Cardiac fibroblast (primary cell): ENCODE measurements around the gene IL34.

ENCODE experiments used
- DNase-seq, 2 donors: peaks; one replicate each; pipeline versions ENCODE4 v3.0.0 to v3.0.0-alpha.2; 2010; ENCODE audit warnings: low read depth in 2 of 2
- H3K4me3 ChIP-seq, 2 donors: replicated peaks in 1 of 2; 1 replicate in 1 of 2; 2 replicates in 1 of 2; pipeline ENCODE4 v1.5.1; 2011; ENCODE audit warnings: low read depth in 2 of 2, low read length in 2 of 2, mild to moderate bottlenecking in 2 of 2, moderate library complexity in 1 of 2
- TF ChIP-seq, protein P1 (sequence below): IDR thresholded peaks from one replicate; pipeline ENCODE4 v1.5.1; 2011; ENCODE audit warnings: low read depth, mild to moderate bottlenecking, low read length, inconsistent platforms

Gene IL34

DNA sequence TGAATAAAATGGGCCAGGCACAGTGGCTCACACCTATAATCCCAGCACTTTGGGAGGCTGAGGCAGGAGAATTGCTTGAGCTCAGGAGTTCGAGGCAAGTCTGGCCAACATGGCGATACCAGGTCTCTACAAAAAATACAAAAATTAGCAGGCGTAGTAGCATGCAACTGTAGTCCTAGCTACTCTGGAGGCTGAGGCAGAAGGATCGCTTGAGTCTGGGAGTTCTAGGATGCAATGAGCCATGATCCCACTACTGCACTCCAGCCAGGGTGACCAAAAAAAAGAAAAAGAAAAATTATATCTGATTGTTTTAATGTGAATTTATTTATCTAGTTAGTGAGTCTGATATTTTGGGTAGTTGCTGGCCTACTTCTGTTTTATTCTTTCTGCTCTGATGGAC, 7.0 kb downstream of the IL34 start:
- TF ChIP-seq, protein P1, sequence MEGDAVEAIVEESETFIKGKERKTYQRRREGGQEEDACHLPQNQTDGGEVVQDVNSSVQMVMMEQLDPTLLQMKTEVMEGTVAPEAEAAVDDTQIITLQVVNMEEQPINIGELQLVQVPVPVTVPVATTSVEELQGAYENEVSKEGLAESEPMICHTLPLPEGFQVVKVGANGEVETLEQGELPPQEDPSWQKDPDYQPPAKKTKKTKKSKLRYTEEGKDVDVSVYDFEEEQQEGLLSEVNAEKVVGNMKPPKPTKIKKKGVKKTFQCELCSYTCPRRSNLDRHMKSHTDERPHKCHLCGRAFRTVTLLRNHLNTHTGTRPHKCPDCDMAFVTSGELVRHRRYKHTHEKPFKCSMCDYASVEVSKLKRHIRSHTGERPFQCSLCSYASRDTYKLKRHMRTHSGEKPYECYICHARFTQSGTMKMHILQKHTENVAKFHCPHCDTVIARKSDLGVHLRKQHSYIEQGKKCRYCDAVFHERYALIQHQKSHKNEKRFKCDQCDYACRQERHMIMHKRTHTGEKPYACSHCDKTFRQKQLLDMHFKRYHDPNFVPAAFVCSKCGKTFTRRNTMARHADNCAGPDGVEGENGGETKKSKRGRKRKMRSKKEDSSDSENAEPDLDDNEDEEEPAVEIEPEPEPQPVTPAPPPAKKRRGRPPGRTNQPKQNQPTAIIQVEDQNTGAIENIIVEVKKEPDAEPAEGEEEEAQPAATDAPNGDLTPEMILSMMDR: no peak
- H3K4me3 ChIP-seq: no peak overlapping the region
- DNase-seq: no peak

DNA sequence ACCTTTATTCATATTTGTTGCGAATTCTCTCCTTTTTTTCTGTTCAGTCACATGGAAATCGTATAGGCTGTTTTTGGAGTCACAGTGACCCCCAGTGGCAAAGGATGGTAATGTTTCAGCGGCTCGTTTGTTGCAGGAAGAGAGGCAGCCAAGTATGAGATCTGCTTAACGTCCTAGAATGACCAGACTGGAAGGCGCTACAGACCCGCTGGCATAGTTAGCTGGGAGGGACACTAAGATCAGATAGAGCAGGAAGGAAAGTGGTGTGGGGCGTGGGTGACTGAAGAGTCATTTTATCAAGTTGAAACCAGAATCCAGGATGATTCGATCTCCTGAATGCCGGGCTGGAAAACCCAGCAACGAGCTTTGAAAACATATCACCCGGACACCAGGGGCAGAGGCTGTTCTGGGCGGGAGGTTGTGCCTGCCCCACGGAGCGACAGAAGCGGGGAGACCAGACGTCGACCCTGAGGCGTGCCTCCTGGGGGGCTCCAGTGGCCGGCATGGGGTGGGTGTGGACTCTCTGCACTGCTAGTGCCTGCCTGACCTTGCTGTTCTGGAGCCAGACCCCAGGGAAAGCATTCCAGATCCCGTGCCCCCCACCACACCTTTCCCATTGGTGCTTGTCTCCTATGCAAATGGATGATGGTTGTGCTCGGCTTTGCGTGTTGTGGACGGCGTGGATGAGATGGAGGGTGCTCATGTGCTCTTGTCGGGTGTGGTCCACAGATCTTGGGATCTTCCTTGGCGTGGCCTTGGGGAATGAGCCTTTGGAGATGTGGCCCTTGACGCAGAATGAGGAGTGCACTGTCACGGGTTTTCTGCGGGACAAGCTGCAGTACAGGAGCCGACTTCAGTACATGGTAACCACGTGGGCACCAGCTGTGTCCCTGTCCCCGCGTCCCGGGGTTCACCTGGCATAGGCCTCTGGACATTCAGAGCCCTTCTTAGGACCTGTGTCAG, 7.7 kb downstream of the IL34 start:
- DNase-seq: peak; percentile 90 to 91
- peak overlapping the region; percentile 26 to 44 for H3K4me3 ChIP-seq
- TF ChIP-seq, protein P1: peak; percentile 82

DNA sequence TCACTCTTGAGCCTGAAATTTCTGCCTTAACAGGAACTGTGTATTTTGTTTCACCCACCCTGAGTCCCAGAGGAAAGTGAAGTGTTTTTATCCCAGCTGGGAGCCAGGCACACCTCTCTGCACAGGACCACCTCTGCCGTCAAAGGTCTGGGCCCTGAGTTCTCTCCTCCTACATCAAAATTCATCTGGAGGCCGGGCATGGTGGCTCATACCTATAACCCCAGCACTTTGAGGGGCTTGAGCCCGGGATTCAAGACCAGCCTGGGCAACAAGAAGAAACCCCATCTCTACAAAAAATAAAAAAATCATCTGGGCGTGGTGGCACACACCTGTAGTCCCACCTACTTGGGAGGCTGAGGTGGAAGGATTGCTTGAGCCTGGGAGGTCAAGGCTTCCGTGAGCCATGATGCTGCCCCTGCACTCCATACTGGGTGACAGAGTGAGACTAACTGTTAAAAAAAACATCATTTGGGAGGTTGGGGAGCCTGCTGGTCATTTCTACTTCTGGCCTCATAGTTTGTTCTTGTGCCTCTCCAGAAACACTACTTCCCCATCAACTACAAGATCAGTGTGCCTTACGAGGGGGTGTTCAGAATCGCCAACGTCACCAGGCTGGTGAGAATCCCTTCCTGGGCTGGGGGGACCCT, 9.8 kb downstream of the IL34 start:
- no peak overlapping the region for H3K4me3 ChIP-seq
- TF ChIP-seq, protein P1: no peak
- DNase-seq: no peak

DNA sequence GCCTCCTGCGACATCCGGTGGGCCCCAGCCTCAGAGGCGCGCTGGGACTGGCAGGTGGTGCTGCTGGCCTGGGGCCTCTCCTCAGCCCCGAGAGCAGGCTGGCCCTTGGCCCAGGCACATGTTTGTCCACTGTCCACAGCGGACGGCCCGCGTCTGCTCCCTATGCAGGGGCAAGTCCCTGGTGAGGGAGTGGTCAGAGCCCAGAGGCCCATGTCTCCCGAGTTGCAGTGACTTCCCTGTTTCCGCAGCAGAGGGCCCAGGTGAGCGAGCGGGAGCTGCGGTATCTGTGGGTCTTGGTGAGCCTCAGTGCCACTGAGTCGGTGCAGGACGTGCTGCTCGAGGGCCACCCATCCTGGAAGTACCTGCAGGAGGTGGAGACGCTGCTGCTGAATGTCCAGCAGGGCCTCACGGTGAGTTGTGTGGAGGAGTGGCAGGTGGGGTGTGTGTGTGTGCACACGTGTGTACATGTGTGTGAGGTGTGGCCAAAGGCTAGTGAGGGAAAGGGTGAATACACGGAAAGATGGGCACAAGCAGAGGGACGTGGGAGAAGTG, 10.4 kb downstream of the IL34 start:
- no peak overlapping the region for H3K4me3 ChIP-seq
- TF ChIP-seq, protein P1: no peak
- no peak for DNase-seq

DNA sequence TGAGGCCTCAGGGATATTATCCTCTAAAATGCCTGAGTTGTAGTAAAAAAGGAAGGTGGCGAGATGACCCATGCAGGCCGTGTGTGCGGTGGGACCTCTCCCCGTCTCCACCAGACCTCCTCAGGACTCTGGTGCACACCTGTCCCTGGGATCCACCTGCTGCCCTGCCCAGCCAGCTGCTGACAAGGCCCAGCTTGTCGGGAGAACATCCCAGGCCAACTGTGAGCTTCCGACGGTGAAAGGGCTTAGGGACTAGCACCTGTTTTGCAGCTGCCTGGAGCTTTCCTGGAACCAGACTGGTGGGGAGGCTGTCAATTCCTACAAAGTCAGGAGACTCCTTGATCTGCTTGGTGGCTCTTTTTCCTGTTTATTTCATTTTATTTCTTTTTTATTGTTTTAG, 11.6 kb downstream of the IL34 start:
- H3K4me3 ChIP-seq: no peak overlapping the region
- no peak for DNase-seq
- TF ChIP-seq, protein P1: no peak

DNA sequence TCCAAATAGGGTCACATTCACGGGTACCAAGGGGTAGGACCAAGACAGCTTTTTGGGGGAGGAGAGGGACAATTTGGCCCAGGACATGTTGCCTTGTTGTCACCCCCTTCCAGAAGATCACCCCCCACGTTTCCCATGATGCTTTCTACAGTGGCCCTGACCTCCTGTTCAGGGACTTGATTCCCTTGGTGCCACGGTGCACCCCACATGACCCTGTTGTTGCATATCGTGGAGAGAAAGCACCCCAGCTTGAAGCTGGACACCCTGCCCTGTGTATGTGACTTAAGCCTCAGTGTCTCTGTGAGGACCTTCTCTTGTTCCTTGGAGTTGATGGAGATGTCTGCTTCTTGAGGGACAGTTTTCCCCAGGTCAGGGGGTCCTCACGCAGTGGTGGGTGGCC, 12.6 kb downstream of the IL34 start:
- TF ChIP-seq, protein P1: no peak
- H3K4me3 ChIP-seq: no peak overlapping the region
- no peak for DNase-seq
